HG03103 (cell line): ENCODE results near the gene CYP2F1.
"Not testable (repeated sequence)": the region's sequence is repeated elsewhere in the genome, so short reads cannot be mapped to it uniquely, and the experiment has no call there.

Source experiments
- ATAC-seq: cut with Tn5 transposase; IDR thresholded peaks from one replicate; pipeline ENCODE4 v1.9.1; 2021; ENCODE audit warnings: low read depth; ENCODE audit not compliant: unreplicated experiment

The CYP2F1 gene

GRCh38 chr19:41114132-41114531, at the start of gene CYP2F1:
CYP2F1 (plus strand) TSS chr19:41114432; CDS start chr19:41116189, 1,757 bp downstream.
- ATAC-seq = no peak

- ATAC-seq = no peak
Observed at GRCh38 chr19:41064974-41065569, 49.2 kb upstream of the CYP2F1 start.

DNA sequence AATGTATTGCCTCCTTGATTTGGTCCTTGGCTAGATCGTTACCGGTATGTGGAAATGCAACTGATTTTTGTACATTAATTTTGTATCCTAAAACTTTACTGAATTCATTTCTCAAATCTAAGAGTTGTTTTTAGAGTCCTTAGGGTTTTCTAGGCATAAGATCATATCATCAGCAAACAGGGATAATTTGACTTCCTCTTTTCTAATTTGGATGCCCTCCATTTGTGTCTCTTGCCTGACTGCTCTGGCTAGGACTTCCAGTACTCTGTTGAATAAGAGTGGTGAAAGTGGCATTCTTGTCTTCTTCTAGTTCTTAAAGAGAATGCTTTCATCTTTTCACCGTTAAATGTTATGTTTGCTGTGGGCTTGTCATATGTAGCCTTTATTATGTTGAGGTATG, 37.9 kb upstream of the CYP2F1 start:
- ATAC-seq = no peak

- no peak for ATAC-seq
Observed at GRCh38 chr19:41083516-41083915, 30.7 kb upstream of the CYP2F1 start.

GRCh38 chr19:41085748-41086415, 28.4 kb upstream of the CYP2F1 start:
- ATAC-seq = no peak

- no peak for ATAC-seq
Observed at GRCh38 chr19:41088151-41088550, 26.1 kb upstream of the CYP2F1 start, which contains the start of gene CYP2A13. CYP2A13 (plus strand) TSS chr19:41088451; CDS start chr19:41088472, 21 bp downstream.

- ATAC-seq = no peak
Observed at GRCh38 chr19:41089959-41090358, 24.3 kb upstream of the CYP2F1 start.

GRCh38 chr19:41095703-41096102, 18.5 kb upstream of the CYP2F1 start:
- no peak for ATAC-seq

DNA sequence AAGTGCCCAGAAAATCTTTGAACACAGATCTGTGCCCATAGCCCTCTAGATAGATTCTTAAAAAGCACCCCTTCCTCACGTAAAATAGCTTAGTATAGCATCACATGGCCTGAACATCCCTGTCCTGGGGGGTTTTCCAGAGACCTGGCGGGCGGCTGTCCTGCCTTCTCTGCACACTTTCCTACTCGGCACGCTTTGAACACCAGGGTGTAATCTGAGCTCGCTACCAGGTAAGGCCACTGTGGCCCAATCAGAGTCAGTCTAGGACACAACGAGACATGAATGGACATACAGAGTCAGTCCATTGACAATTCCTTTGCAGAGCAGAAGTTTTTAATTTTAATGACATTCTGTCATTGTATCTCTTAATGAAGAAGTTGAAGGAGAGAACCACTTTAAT, 17.9 kb upstream of the CYP2F1 start:
- no peak for ATAC-seq

GRCh38 chr19:41097302-41097701, 16.9 kb upstream of the CYP2F1 start:
- ATAC-seq = no peak

DNA sequence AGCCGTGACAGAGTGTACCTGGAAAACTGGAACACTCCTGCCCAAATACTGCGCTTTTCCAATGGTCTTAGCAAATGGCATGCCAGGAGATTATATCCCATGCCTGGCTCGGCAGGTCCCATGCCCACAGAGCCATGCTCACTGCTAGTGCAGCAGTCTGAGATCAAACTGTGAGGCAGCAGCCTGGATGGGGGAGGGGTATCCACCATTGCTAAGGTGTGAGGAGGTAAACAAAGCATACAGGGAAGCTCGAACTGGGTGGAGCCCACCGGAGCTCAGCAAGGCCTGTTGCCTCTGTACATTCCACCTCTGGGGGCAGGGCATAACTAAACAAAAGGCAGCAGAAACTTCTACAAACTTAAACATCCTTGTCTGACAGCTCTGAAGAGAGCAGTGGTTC, 15.5 kb upstream of the CYP2F1 start:
- ATAC-seq = no peak

- not testable (repeated sequence) for ATAC-seq
Observed at GRCh38 chr19:41102210-41102609, 12.0 kb upstream of the CYP2F1 start.

GRCh38 chr19:41106177-41106576, 8.1 kb upstream of the CYP2F1 start:
- no peak for ATAC-seq

- no peak for ATAC-seq
Observed at GRCh38 chr19:41111296-41111695, 2.9 kb upstream of the CYP2F1 start.

GRCh38 chr19:41111750-41112295, 2.4 kb upstream of the CYP2F1 start:
- no peak for ATAC-seq

DNA sequence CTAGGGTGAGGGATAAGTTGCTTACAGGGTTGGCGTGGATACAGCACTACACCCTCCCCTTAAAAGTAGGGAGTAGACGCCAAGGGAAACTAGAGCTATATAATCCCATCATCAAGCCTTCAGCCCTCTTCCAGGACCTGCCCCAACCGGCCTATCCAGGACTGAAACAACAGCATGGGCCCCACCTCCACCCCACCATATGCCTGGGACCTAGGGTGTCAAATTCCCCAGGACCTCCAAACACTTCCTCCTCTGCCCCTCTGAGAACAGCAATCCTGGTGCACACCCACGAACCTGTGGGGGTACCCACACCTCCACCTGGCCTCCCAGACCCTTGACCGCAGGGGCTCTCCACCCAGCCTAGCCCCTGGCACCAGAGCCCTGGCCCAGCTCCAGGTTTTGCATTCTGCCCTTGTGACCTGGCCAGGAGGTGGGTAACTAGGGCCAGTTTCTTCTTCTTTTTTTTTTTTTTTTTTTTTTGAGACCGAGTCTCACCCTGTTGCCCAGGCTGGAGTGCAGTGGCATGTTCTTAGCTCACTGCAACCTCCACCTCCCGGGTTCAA, 1.4 kb upstream of the CYP2F1 start:
- no peak for ATAC-seq

- ATAC-seq = no peak
Observed at GRCh38 chr19:41116261-41116660, 2.0 kb downstream of the CYP2F1 start.

- ATAC-seq = not testable (repeated sequence)
Observed at GRCh38 chr19:41120929-41121911, 7.0 kb downstream of the CYP2F1 start.

GRCh38 chr19:41122846-41123245, 8.6 kb downstream of the CYP2F1 start:
- not testable (repeated sequence) for ATAC-seq

DNA sequence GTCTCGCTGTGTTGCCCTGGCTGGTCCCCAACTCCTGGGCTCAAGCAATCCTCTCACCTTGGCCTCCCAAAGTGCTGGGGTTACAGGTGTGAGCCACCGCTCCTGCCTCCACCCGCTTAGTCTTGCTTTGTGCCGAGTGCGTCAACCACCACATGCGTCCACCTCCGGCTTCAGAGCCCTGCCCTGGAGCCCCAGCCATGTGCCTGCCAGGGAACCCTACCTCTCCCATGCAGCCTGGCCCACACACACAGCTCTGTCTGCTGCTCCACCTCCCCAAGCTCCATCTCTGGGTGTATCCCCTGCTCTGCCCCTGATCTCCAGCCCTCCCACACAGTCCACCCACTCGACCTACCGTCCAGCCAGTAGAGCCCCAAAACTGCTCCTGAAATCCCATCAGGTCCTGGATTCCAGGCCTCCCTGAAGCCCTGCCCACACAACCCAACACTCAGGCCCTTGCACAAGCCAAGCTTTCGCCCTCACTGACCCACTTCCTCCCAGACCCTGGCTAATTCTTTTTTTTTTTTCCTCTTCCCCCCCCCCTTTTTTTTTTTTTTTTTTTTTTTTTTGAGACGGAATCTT, 9.6 kb downstream of the CYP2F1 start:
- no peak for ATAC-seq
